HEK293T (cell line): ENCODE results near the gene SERPINA12.

Experiments
- ARNT ChIP-seq: fragments of 450-650 bp; IDR thresholded peaks from 2 replicates; pipeline ENCODE4 v1.6.1; 2017; ENCODE audit warnings: mild to moderate bottlenecking
- BHLHE40 ChIP-seq: fragments of 450-650 bp; IDR thresholded peaks from 2 replicates; pipeline ENCODE4 v1.6.1; 2016; ENCODE audit warnings: mild to moderate bottlenecking, moderate library complexity, borderline replicate concordance
- CTBP1 ChIP-seq: fragments of 450-650 bp; IDR thresholded peaks from 2 replicates; pipeline ENCODE4 v1.6.1; 2016; ENCODE audit warnings: borderline replicate concordance
- ELF4 ChIP-seq: fragments of 450-650 bp; IDR thresholded peaks from 2 replicates; pipeline ENCODE4 v1.6.1; 2017; ENCODE audit warnings: antibody characterized with exemption
- FOXK2 ChIP-seq: fragments of 450-650 bp; IDR thresholded peaks from 2 replicates; pipeline ENCODE4 v1.6.1; 2016; ENCODE audit warnings: mild to moderate bottlenecking
- L3MBTL2 ChIP-seq: fragments of 450-650 bp; conservative IDR thresholded peaks from 2 replicates; pipeline ENCODE4 v1.6.1; 2016; ENCODE audit warnings: mild to moderate bottlenecking
- LEF1 ChIP-seq: fragments of 450-650 bp; IDR thresholded peaks from 2 replicates; pipeline ENCODE4 v1.6.1; 2017; ENCODE audit warnings: mild to moderate bottlenecking, borderline replicate concordance
- PKNOX1 ChIP-seq: fragments of 450-650 bp; IDR thresholded peaks from 2 replicates; pipeline ENCODE4 v1.6.1; 2016
- SP1 ChIP-seq: fragments of 450-650 bp; IDR thresholded peaks from 2 replicates; pipeline ENCODE4 v1.6.1; 2017
- SUZ12 ChIP-seq: fragments of 450-650 bp; IDR thresholded peaks from 2 replicates; pipeline ENCODE4 v1.6.1; 2016; ENCODE audit warnings: mild to moderate bottlenecking

- TF ChIP-seq BHLHE40 (no peak), ARNT (no peak), PKNOX1 (no peak), SUZ12 (no peak), CTBP1 (no peak), LEF1 (no peak), SP1 (no peak), ELF4 (no peak), L3MBTL2 (no peak), FOXK2 (no peak)
These were observed 47.6 kb downstream of the SERPINA12 start for GRCh38 chr14:94461526-94462218.
